Retinal pigment epithelial cell (primary cell): ENCODE results near the gene PBX3.

Experiments used
- DNase-seq: peaks from one replicate; pipeline ENCODE4 v3.0.0-alpha.2; 2010; ENCODE audit warnings: low read depth
- H3K4me3 ChIP-seq: 2 replicates; pipeline ENCODE4 v1.5.1; 2011; ENCODE audit warnings: mild to moderate bottlenecking, low read length, control low read depth, moderate library complexity
- CTCF ChIP-seq: conservative IDR thresholded peaks from 2 replicates; pipeline ENCODE4 v1.5.1; 2011; ENCODE audit warnings: low read depth, low read length, control low read depth, inconsistent platforms

PBX3 gene

GRCh38 chr9:125742657-125743056 is 4.5 kb upstream of the PBX3 start:
- no peak overlapping the region for H3K4me3 ChIP-seq
- DNase-seq = no peak

GRCh38 chr9:125743682-125744428 is 3.3 kb upstream of the PBX3 start:
- H3K4me3 ChIP-seq = no peak overlapping the region

More at GRCh38 chr9:125742657-125743056, 4.5 kb upstream of the PBX3 start:
- no peak for TF ChIP-seq CTCF

GRCh38 chr9:125744616-125745015 is 2.6 kb upstream of the PBX3 start:
- TF ChIP-seq CTCF = no peak
- peak overlapping the region; percentile 50 for H3K4me3 ChIP-seq
- DNase-seq = peak; percentile 97

More at GRCh38 chr9:125743682-125744428, 3.3 kb upstream of the PBX3 start:
- DNase-seq = no peak
- TF ChIP-seq CTCF = no peak

GRCh38 chr9:125745018-125745417 is 2.2 kb upstream of the PBX3 start:
- H3K4me3 ChIP-seq = peak overlapping the region; percentile 50
- no peak for TF ChIP-seq CTCF
- DNase-seq = no peak

- DNase-seq = no peak
- H3K4me3 ChIP-seq = peak overlapping the region; percentile 50
- no peak for TF ChIP-seq CTCF
These were observed 1.5 kb upstream of the PBX3 start for GRCh38 chr9:125745682-125746016.

- H3K4me3 ChIP-seq = peak overlapping the region; percentile 50
- TF ChIP-seq CTCF = no peak
- DNase-seq = peak; percentile 90
These were observed 978 bp upstream of the PBX3 start for GRCh38 chr9:125746017-125746773.

- H3K4me3 ChIP-seq = no peak overlapping the region
These were observed 460 bp upstream of the PBX3 start for GRCh38 chr9:125746774-125747052.

More at GRCh38 chr9:125746774-125747052, 460 bp upstream of the PBX3 start:
- no peak for DNase-seq
- no peak for TF ChIP-seq CTCF
